ENCODE measurements around the gene EREG.
A peak's percentile ranks its signal among the peaks of the same experiment; 100 is the strongest.

Gene EREG

DNA sequence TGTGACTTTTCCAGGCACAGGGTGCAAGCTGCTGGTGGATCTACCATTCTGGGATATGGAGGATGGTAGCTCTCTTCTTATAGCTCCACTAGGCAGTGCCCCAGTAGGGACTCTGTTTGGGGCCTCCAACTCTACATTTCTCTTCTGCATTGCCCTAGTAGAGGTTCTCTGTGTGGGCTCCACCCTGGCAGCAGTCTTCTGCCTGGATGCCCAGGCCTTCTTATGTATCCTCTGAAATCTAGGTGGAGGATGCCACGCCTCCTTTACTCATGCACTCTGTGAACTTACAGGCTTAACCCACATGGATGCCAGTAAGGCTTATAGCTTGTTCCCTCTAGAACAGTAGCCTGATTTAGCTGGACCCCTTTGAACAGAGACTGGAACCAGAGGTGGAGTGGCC lies 20.9 kb upstream of the EREG start:
- DNase-seq (ENCODE audit: low read depth): no peak

DNA sequence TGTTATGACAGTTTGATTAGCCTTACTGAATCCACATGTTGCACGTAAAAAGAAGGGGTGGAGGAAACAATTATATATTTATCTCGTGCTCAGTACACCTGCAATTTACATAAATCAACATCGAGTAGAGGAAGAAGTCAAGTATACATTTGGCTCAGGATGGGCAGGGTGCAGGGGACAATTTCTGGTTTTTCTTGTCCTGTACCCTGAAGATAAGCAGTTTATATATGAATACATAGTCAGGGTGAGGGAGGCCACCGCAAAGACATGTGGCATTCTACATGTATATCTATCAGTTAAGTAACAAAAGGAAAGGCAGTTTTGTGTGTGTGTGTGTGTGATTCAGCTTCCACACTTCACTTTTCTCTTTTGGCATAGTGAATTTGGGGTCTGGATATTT lies 11.1 kb upstream of the EREG start:
- DNase-seq (ENCODE audit: low read depth): no peak

DNA sequence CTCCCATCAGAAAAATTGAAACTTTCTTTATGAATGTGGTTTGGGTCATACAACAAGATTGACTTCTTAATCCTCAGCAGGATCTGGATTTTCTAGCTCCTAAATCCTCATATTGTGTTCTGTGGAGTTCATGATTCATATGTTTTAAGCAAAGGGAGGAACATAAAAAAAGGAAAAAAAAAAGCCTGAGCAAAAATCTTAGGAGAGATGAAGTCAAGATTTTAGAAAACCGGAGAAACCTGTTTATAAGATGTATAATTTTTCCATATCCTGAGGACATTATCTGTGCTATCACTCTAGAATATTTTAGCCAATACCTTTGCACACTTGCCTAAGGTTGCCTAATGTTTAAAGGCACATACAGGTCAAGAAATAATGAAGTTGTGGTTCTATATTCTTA lies 7.0 kb upstream of the EREG start:
- no peak for DNase-seq (ENCODE audit: low read depth)

DNA sequence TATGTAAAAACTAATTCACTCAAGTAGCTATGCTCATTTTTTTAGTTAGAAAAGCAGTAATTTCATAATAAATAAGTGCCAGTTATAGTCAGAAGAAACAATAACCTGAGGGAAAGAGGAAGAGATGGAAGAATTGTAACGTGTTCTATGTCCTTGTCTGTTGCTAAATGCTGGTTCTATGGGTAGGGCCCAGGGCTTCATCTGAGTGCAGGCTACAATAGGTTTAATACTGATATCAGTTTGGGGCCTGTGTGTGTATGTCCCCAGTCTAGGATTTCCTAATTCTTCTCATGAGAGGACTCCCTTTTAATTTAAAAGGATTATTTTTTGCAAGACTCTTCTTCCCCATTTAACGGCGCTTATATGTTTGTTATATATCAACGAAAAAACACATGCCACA lies 3.3 kb upstream of the EREG start:
- no peak for DNase-seq (ENCODE audit: low read depth)

DNA sequence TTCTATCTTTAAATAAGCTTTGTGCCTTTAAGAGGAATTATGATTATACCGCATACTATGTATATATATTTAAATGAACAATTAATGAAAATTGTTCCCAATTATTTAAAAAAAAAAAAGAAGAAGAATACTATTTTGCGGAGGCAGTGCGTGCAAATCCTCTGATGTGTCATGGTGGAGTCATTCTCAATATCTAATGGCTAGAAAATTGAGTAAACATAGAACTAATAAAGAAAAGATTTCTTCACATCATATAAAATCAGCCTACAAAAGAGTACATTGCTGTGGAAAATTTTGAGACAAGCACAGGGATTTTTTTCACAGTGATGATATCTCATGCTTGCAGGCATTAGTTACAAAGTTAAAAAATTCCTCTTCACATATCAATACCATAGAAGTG lies 2.6 kb upstream of the EREG start:
- peak; percentile 69 for DNase-seq (ENCODE audit: low read depth)

DNA sequence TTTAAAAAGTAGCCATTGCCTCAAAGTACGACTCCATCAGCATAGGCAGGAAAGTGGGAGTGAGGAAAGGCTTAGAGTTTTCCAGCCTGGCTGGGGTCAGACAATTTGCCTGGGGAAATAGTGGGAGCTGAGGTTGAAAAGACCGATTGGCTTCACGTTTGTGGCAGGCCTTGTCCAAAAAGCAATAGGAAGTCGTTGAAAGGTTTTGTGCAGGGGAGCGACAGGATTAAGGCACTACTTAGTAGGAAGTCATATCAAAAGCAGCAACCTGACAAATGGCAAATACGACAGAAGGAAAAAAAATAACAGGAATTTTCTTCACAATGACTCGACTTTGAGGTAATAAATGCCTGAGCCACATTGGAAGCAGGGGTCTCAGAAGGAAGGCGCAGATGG lies 691 bp upstream of the EREG start:
- no peak for DNase-seq (ENCODE audit: low read depth)

DNA sequence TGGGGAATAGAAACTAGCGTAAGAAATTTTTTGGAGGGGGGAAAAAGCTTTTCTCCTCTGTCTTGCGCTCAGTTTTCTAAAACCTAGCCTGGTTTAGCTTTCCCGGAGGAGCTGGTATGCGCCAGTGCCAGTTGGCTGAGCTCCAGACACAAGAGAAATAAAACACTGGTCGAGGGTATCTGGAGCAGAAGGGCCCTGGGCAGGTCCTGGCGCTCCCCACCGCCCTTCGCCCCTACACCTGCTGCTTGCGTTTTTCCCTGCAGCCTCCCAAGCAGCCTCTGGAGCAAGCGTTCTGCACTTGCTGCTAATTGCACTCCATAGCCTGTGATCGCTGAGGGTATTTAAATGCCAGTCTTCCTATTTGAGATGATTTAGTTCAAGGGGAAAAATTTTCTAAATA lies 816 bp downstream of the EREG start:
- DNase-seq (ENCODE audit: low read depth): peak; percentile 36

DNA sequence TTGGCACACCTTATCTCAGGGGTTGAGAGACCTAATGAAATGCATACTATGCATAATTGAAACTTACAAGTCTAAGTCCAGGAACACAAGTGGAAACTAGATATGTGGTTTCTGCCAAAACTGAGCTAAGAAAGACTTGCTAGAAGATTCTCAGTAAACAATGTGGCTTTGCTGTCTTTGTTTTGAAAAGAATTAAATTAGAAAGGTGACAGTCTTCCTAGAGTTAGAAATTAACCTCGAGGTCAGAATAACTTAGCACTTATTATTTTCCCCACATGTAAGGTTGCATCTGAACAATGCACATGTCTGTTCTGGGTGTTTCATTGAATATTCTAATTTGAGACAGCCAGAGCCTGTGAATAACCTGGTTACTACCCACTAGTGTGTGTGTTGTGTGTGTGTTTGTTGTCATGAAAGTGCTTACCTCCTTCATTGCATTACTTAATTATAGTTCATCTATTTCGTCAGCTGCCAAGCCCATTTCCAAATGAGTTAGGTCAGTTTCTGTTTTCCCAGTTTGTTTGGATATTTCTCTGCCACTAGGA lies 1.5 kb downstream of the EREG start:
- DNase-seq (ENCODE audit: low read depth): no peak

DNA sequence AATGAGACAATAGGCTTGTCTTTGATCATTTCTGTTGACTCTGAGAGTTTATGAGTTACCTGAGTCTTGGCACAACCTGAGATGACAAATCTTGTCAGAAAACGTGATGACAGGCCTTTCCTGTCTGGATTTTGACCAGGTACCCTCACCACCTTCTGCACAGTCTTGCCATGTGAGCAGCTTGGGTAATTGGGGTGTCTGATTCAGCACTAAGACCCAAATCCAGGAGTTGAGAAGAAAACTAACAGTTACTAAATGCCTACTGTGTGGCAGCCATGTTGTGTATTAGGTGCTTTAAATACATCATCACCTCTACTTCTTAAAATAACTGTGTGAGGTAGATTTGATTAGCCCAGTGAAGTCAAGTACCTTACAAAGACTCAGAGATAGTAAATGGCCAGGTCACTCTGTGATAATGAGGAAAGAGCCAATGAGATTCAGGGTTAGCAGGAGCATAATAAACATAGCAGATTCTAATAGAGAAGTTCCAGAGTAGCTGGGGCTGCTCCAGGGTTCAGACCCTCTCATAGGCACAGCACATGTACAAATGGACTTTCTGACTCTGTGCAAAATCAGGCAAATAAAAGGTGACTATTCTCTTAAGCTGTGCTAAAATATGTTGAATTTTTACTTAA lies 2.8 kb downstream of the EREG start:
- DNase-seq (ENCODE audit: low read depth): no peak

DNA sequence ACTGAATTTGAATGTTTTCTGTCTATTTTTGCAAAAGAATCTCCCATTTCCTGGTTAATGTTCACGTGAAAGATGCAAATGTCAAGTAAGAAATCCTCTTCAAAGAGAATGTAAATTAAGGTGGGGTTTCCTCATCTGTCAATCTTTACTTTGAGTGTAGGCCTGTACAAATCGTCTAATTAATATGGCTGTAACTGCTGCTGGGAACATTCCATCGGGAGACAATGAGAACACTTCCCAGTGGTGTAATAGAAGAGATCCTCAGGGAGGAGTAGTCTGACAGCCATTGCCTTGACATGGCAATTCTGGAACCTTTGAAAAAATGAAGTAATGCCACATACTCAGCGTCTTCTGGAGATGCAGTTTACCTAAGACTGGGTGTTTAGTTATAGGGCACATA lies 3.7 kb downstream of the EREG start:
- no peak for DNase-seq (ENCODE audit: low read depth)

DNA sequence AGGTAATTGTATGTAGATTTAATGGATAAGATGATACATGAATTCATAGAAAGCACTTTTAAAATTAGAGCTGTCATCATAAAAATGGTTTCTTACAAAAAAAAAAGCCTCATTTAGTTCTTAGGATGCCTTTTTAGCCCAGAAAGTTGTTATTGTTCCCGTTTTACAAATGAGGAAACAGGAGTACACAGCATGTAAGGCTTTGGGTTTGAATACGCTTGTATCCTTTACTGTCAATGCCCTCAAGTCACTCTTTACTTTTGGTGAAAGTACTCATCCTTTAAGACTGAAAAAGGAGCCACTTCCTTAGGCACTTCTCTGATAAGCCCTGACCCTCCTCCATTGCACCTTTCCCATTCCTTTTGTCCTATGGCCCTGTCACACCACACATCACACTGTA lies 4.9 kb downstream of the EREG start:
- no peak for DNase-seq (ENCODE audit: low read depth)

DNA sequence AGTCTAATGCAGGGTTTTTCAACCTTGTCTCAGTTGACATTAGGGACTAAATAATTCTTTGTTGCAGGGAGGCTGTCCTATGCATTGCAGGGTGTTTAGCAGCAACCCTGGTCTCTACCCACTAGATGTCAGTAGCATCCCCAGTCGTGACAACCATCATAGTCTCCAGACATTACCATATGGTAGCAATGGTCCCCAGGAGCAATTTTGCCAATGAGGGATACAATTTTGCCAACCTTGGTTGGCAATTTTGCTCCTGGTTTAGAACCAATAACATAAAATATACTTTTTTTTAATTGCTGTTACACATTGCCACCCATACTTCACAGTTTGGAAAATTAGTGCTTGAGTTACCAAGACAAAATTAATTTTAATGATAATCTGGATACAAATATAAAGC lies 6.0 kb downstream of the EREG start:
- DNase-seq (ENCODE audit: low read depth): peak; percentile 81

DNA sequence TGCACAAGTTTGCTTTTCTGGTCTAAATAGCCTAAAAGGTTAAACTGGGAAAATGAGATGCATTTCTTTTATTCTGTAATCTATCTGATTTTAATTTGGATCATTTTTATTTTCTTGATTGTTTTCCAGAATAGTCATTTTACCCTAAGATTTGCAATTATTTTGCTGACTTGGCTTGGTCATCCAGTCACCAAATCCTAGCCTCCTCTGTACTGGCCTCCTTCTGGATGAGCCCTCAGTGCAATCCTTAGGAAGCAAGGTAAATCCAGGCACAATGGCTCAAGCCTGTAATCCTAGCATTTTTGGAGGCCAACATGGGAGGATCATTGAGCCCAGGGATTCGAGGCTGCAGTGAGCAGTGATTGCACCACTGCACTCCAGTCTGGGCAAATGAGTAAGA lies 9.2 kb downstream of the EREG start:
- DNase-seq (ENCODE audit: low read depth): no peak

DNA sequence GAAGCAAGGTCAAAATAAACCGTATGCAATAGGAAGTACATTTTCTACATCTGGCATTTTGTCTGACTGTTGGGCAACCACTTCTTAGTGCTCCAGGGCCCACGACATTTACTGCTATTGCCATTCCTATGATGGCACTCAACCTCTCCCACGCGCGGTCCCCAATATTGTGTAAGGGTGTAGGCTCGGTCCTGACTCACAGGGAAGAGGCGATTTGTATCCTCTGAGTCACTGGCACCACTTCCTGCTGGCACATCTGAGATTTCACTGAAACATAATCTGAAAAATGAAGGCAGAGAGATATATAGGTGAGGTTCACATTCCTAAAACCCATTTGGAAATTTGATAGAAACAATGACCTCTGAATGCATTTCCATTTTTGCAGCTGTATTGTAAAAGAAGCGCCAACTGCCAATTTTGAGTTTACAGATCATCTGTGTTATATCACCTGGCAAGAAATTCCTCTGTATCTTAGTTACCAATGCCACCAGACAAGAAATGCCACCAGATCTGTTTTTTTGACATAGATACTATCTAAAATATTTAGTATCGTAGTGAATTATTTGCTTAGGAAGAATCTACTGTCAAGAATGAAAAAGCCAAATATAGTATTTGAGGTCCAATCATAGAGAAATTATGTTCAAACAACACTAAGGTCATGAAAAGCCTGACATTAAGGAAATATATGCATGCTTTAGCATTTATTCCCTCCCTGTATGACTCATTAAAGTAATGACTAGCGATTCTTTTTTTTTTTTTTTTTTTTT lies 9.8 kb downstream of the EREG start:
- peak; percentile 98 for DNase-seq (ENCODE audit: low read depth)

DNA sequence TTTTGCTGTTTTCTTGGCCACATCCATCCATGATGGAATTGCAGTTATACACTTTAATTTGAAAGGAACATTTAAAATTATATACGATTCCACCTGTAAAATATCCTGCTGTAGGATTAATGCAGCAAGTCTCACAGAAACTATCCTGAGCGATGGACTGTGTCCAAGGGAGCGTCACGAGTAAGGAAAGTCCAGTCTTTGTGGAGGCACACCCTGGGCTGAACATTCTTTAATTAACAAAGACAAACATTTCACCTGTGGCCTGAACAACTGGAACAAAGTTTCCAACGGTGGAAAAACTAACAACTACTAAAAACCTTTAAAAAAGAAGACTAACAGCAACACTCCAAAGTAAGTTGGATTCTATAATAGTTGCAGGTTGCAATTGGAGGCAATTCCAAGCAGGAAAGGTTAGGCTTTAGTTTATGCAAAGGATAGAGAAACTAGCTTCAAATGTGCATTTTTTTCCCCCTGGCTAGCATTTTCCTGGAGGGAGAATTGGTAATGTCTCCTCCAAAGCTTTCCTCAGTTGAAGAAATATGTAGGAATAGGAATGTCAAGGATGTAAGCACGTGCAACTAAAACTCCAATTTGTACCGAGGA lies 11.0 kb downstream of the EREG start:
- no peak for DNase-seq (ENCODE audit: low read depth)

DNA sequence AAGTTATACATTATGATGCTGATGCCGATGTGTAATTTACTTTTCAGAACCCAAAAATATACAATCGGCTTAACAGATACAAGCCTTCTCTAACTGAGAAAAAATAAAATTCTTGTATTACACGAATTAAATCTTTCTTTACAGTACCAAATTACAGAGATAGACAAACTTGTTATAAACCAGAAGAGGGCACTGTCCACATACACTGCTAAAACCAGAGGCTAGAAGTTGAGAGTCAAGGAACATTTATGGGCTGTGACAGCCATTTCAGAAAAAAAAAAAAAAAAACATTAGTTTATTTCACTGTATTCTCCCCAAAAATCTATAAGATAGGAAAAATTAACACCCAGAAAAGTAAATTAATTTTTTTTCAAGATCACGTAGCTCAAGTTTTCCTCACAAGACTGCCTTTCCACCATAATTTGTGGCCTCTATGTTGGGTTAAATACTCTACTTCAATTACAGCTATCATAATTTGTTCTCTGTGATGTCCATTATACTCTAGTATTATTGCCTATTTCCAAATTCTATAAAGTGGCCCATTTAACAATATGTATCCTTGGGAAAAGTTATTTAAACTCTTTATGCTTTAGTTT lies 12.0 kb downstream of the EREG start:
- peak; percentile 75 for DNase-seq (ENCODE audit: low read depth)

DNA sequence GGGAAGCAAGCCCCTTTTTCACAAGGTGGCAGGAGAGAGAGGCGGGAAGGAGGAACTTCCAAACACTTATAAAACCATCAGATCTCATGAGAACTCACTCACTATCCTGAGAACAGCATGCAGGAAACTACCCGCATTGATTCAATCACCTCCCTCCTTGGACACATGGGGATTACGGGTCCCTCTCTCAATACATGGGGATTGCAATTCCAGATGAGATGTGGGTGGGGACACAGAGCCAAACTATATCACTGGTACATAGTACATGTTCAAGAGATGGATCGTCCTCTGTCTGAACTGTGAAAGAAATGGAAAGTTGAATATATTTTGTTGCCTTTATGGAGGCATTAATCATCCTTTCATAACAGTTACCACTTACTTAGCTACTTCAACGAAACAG lies 12.8 kb downstream of the EREG start:
- no peak for DNase-seq (ENCODE audit: low read depth)

DNA sequence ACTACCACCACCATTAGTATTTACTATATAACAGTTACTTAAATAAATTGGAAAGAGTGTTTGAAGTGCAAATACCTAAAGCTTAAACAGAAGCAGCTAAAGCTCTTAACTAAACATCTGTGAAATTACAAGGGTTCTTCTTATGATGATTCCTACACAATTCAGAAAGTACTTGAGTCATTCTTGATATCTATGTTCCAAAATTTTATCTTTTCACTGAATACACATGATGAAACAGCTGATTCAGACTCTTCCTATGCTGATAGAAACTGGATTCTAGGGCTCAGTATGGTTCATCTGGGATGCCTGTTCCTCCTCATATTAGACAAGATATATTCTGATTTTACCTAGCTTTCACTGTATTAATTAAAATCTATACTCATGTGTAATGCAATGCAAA lies 13.6 kb downstream of the EREG start:
- no peak for DNase-seq (ENCODE audit: low read depth)

DNA sequence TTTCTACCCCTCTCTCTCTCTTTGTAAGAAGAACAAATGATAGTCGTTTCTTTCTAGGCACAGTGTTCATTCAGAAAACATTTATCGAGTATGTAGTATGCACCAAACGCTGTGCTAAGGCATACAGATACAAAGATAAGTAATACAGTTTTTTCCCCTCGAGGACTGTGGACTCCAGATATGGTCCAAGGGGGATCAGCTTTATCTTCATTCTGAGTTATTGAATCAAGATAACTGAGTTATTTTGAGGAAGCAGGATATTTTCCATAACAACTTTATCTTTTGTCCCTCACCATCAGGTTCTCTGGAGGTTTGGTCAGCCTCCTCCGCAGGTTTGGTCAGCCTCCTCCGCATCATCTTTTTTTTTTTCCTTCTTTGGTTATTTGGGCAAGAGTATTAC lies 15.0 kb downstream of the EREG start:
- no peak for DNase-seq (ENCODE audit: low read depth)

DNA sequence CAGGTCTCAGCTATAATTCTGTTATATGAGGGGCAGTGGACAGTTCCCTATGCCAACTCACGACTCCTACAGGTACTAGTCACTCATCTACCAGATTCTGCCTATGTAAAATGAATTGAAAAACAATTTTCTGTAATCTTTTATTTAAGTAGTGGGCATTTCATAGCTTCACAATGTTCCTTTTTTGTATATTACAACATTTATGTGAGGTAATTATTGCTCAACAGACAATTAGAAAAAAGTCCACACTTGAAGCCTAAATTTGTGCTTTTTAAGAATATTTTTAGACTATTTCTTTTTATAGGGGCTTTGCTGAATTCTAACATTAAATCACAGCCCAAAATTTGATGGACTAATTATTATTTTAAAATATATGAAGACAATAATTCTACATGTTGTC lies 20.4 kb downstream of the EREG start:
- no peak for DNase-seq (ENCODE audit: low read depth)

DNA sequence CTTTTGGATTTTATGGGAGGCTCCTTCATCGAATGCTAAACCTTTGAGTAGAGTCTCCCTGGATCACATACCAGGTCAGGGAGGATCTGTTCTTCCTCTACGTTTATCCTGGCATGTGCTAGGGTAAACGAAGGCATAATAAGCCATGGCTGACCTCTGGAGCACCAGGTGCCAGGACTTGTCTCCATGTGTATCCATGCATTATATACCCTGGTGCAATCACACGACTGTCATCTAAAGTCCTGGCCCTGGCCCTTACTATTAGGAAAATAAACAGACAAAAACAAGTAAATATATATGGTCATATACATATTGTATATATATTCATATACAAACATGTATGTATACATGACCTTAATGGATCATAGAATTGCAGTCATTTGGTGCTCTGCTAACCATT lies 21.2 kb downstream of the EREG start:
- no peak for DNase-seq (ENCODE audit: low read depth)

DNA sequence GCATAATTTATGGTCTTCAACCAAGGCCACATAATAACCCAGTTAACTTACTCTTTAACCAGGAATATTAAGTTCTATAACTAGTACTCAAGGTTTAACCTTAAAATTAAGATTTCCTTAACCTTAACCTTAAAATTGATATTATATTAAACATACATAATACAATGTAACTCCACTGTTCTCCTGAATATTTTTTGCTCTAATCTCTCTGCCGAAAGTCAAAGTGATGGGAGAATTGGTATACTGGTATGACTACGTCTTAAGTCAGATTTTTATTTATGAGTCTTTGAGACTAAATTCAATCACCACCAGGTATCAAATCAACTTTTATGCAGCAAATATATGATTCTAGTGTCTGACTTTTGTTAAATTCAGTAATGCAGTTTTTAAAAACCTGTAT lies 22.8 kb downstream of the EREG start:
- DNase-seq (ENCODE audit: low read depth): no peak

DNA sequence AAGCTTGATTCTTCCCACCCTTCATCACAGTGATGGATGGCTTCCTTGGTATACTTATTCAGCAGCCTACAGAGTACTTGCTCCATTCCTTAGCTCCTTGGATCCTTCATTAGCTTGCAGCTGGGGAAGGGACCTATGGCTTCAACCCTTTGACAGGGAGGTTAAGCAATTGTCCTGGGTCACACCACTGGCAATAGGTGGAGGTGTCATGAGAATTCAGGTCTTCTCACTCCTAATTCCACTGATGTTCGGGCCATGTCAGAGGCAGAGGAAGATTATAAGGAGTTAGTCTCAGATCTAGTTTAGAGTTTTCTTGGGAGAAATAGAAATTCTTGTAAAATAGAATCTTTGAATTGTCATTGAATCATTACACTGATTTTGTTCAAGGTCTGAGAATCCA lies 24.5 kb downstream of the EREG start:
- no peak for DNase-seq (ENCODE audit: low read depth)
